Omental fat pad (tissue), 4 donors: ENCODE data around the gene SLC25A40. TPM values are rescaled to one million over a fixed set of nuclear protein-coding genes. Genes with fewer than 3 reads are reported as not detected.

Experiments
- ATAC-seq: fragments of 150-250 bp; one replicate; pipeline ENCODE4 v1.9.1; 2016; ENCODE audit warnings: mild to moderate bottlenecking, moderate library complexity; ENCODE audit not compliant: low FRiP score
- DNase-seq: peaks from one replicate; pipeline ENCODE4 v3.0.0-alpha.2; 2019; ENCODE audit warnings: low spot score
- CTCF ChIP-seq, 3 donors: fragments of 450-650 bp; IDR thresholded peaks; one replicate each; pipeline ENCODE4 v1.5.1; 2016 to 2017; ENCODE audit warnings: antibody characterized with exemption in 3 of 3, mild to moderate bottlenecking in 3 of 3, moderate library complexity in 2 of 3
- total RNA-seq, 4 donors: library from RNA; depleted of rRNA; stranded (reverse); fragments of >200 nt; gene quantifications; one replicate each; pipeline ENCODE4 v1.1.0, GENCODE V29; 2016

SLC25A40 gene
- total RNA-seq, 4 donors from 2014 or later = 5.9 to 22.1 (median 8.2) TPM

GRCh38 chr7:87866089-87866488, 10.1 kb downstream of the SLC25A40 start:
- no peak for TF ChIP-seq CTCF (IDR thresholded peaks at IDR 0.05)
- DNase-seq (no peak), ATAC-seq (no peak)

- TF ChIP-seq CTCF (IDR thresholded peaks at IDR 0.05) = no peak
- DNase-seq (no peak), ATAC-seq (no peak)
These were observed 17.6 kb downstream of the SLC25A40 start for GRCh38 chr7:87858417-87859100.

- DNase-seq (no peak), ATAC-seq (no peak)
- TF ChIP-seq CTCF (IDR thresholded peaks at IDR 0.05) = no peak
These were observed 22.8 kb downstream of the SLC25A40 start for GRCh38 chr7:87853237-87853864.

GRCh38 chr7:87852306-87852705, 23.9 kb downstream of the SLC25A40 start:
- no peak for TF ChIP-seq CTCF (IDR thresholded peaks at IDR 0.05)
- DNase-seq = no peak
- no peak for ATAC-seq

- ATAC-seq (no peak), DNase-seq (no peak)
- TF ChIP-seq CTCF (IDR thresholded peaks at IDR 0.05) = no peak
These were observed 25.1 kb downstream of the SLC25A40 start for GRCh38 chr7:87850836-87851593.

GRCh38 chr7:87837597-87837996, 38.6 kb downstream of the SLC25A40 start:
- ATAC-seq = no peak
- TF ChIP-seq CTCF (IDR thresholded peaks at IDR 0.05) = no peak
- no peak for DNase-seq
